Measurements from ENCODE around the gene QRICH1. TPM values are rescaled to one million over a fixed set of nuclear protein-coding genes. Genes with fewer than 3 reads are reported as not detected.

QRICH1 gene
- total and polyA plus RNA-seq, 12 donors: 46.2 to 101 (median 78.9) TPM

DNA sequence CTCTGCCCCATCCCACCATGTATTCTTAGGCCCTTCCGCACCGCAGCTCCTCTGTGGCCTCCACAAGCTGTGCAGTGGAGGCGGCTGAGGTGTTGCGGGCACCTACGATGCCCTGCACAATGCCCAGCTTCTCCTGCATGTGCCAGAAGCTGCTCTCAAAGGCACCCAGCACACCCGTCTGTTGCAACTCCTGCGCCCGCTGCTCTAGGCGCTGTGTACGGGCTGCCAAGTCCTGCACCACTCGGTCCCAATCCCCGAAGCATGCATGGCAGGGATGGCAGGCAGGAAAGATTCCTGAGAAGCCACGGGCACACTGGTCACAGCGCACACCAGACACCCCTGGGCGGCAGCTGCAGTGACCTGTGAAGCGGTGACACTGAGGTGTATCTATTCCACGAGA lies 29.8 kb upstream of the QRICH1 start:
- peaks cover 0 to 77% of the 10 kb centered on the region in 2 donors for H3K36me3 ChIP-seq (replicated peaks in 1 of 2)
- TF ChIP-seq, protein P1, sequence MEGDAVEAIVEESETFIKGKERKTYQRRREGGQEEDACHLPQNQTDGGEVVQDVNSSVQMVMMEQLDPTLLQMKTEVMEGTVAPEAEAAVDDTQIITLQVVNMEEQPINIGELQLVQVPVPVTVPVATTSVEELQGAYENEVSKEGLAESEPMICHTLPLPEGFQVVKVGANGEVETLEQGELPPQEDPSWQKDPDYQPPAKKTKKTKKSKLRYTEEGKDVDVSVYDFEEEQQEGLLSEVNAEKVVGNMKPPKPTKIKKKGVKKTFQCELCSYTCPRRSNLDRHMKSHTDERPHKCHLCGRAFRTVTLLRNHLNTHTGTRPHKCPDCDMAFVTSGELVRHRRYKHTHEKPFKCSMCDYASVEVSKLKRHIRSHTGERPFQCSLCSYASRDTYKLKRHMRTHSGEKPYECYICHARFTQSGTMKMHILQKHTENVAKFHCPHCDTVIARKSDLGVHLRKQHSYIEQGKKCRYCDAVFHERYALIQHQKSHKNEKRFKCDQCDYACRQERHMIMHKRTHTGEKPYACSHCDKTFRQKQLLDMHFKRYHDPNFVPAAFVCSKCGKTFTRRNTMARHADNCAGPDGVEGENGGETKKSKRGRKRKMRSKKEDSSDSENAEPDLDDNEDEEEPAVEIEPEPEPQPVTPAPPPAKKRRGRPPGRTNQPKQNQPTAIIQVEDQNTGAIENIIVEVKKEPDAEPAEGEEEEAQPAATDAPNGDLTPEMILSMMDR (IDR thresholded peaks at IDR 0.05): no peak
- TF ChIP-seq POLR2A (IDR thresholded peaks at IDR 0.05): no peak
- no peak for DNase-seq
- intact Hi-C loops (cut with DNase I): no loop called here
- WGBS, 4 donors: 91 to 94% (median 93%) methylated on average over 9 to 17 of the region's 17 CpGs
- no peak overlapping the region for H3K4me3 ChIP-seq
- peaks cover 15 to 16% of the 10 kb centered on the region in 2 donors for H3K4me1 ChIP-seq (replicated peaks in 1 of 2)
- H3K9me3 ChIP-seq (replicated peaks in 1 of 3): no peaks in the 10 kb centered on the region
- no peaks in the 10 kb centered on the region for H3K27me3 ChIP-seq
- no peak overlapping the region for H3K27ac ChIP-seq

DNA sequence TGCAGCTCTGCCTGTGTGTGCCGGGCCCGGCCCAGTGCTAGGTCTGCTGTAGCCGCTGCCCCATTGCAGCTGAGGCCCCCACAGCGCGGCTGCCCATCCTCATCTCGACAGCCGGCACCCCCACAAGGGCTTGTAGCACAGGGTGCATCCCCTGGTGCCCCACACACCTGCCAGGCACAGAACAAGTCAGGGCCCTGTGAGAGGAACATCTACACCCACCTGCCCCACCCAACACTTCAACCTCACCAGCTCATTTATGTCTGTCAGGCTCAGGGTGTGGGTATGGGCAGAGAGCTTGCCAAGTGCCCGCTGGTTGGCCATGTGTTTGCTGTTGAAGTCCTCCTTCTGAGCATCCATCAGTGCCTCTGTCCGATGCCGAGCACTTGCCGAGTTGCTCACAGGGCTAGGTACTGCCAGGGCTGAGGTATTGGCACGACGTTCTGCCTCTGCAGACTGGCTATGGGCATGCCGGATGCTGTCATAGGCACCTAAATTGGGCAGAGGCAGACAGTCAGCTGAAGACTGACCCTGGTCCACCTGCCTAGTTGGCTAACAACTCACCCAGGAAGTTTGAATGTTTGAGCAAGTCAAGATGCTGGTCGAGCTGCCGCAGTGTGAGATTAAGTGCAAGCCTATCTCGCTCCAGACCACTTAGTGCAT lies 29.1 kb upstream of the QRICH1 start:
- Histone ChIP-seq H3K27me3 (no peaks in the 10 kb centered on the region), H3K4me1 (replicated peaks in 1 of 2) (peaks cover 16 to 17% of the 10 kb centered on the region in 2 donors), H3K36me3 (replicated peaks in 1 of 2) (peaks cover 0 to 77% of the 10 kb centered on the region in 2 donors), H3K9me3 (replicated peaks in 1 of 3) (no peaks in the 10 kb centered on the region), H3K27ac (no peak overlapping the region), H3K4me3 (no peak overlapping the region)
- TF ChIP-seq, protein P1 (IDR thresholded peaks at IDR 0.05): no peak
- no peak for TF ChIP-seq POLR2A (IDR thresholded peaks at IDR 0.05)
- no peak for DNase-seq
- WGBS, 4 donors: 87 to 94% (median 90%) methylated on average over 5 to 17 of the region's 17 CpGs
- intact Hi-C loops (cut with DNase I): no loop called here

DNA sequence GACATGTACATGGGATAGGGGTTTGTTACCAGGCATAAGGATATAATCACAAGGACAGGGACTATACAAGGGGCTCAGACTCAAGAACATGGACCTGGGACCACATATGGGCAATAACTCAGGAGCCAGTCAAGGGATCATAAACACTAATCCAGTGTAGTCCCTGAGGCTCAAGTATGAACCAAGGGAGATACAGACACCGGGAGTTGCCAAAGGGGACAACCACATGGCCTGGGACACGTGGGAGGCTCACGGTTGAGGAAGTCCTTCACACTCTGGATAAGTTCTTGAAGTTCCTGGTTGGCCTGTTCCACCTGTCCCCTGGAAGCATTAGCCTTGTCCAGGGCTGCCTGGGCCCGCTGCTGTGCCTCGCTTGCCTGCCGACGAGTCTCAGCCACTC lies 28.6 kb upstream of the QRICH1 start:
- H3K36me3 ChIP-seq (replicated peaks in 1 of 2): peaks cover 0 to 79% of the 10 kb centered on the region in 2 donors
- no peak overlapping the region for H3K27ac ChIP-seq
- no peaks in the 10 kb centered on the region for H3K9me3 ChIP-seq (replicated peaks in 1 of 3)
- TF ChIP-seq, protein P1 (IDR thresholded peaks at IDR 0.05): no peak
- no peak for TF ChIP-seq POLR2A (IDR thresholded peaks at IDR 0.05)
- intact Hi-C loops (cut with DNase I): no loop called here
- H3K4me3 ChIP-seq: no peak overlapping the region
- no peaks in the 10 kb centered on the region for H3K27me3 ChIP-seq
- peaks cover 16 to 17% of the 10 kb centered on the region in 2 donors for H3K4me1 ChIP-seq (replicated peaks in 1 of 2)
- 80 to 90% (median 87%) methylated on average over 2 to 7 of the region's 7 CpGs; no CpG with 5 or more reads in 1 of the 4 donors for WGBS, 4 donors
- no peak for DNase-seq

DNA sequence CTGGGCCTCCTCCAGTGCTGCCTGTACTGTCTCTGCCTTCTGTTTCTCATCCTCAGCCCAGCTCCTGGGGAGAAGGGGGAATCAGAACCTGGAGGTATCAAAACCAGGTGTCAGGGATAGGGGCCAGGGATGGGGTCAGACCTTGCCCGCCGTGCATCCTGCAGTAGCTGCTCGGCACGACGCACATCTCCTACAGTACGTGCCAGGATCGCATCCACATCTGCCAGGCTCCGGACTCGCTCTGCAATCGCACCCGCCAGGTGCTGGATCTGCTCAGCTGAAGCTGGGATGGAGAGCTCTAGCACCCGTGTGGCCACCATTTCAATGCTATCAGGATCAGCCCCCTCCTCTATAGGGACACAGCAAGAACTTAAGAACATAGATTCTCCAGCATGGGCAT lies 28.2 kb upstream of the QRICH1 start:
- DNase-seq: no peak
- Histone ChIP-seq H3K36me3 (replicated peaks in 1 of 2) (peaks cover 0 to 79% of the 10 kb centered on the region in 2 donors), H3K27ac (no peak overlapping the region), H3K4me3 (no peak overlapping the region), H3K4me1 (replicated peaks in 1 of 2) (peaks cover 16 to 17% of the 10 kb centered on the region in 2 donors), H3K9me3 (replicated peaks in 1 of 3) (no peaks in the 10 kb centered on the region), H3K27me3 (no peaks in the 10 kb centered on the region)
- WGBS, 4 donors: 91 to 96% (median 93%) methylated on average over 8 to 12 of the region's 12 CpGs
- intact Hi-C loops (cut with DNase I): no loop called here
- TF ChIP-seq, protein P1 (IDR thresholded peaks at IDR 0.05): no peak
- no peak for TF ChIP-seq POLR2A (IDR thresholded peaks at IDR 0.05)
